ENCODE measurements around the gene FLOT1. TPM values are rescaled to one million over a fixed set of nuclear protein-coding genes. Genes with fewer than 3 reads are reported as not detected.

FLOT1 gene
- total RNA-seq, 4 donors from 2014 or later, result 46.7 to 88.8 (median 64.4) TPM

DNA sequence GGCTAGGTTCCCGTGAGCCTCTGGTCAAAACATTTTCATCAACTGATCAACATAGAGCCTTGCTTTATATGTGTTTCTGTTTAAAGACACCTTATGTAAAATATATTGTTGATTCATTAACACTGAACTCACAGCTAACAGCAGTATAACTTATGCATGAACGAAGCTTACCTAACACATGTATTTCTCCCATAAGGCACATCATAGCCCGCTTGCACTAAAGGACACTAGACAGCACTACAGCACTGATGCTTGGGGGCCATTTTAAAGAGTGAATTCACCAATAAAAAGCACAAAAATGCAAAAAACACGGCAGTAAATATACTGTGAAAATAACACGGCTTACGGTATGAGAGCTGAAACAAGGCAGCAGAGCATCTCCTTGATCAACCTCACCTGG lies 4.0 kb downstream of the FLOT1 start:
- H3K4me3 ChIP-seq, result no peak overlapping the region
- no peak for DNase-seq
- peak overlapping the region in 1 of 4 donors; percentile 21 for H3K27ac ChIP-seq
- intact Hi-C loops (cut with DNase I), result no loop called here
- no peaks in the 10 kb centered on the region for H3K27me3 ChIP-seq
- WGBS, 2 donors, result 77 to 80% methylated on average over 6 of the region's 6 CpGs
- TF ChIP-seq, protein P1, sequence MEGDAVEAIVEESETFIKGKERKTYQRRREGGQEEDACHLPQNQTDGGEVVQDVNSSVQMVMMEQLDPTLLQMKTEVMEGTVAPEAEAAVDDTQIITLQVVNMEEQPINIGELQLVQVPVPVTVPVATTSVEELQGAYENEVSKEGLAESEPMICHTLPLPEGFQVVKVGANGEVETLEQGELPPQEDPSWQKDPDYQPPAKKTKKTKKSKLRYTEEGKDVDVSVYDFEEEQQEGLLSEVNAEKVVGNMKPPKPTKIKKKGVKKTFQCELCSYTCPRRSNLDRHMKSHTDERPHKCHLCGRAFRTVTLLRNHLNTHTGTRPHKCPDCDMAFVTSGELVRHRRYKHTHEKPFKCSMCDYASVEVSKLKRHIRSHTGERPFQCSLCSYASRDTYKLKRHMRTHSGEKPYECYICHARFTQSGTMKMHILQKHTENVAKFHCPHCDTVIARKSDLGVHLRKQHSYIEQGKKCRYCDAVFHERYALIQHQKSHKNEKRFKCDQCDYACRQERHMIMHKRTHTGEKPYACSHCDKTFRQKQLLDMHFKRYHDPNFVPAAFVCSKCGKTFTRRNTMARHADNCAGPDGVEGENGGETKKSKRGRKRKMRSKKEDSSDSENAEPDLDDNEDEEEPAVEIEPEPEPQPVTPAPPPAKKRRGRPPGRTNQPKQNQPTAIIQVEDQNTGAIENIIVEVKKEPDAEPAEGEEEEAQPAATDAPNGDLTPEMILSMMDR (IDR thresholded peaks at IDR 0.05), result no peak
- H3K36me3 ChIP-seq, result peaks cover 8 to 76% (median 33%) of the 10 kb centered on the region in 3 donors
- H3K4me1 ChIP-seq, result peaks cover 14 to 77% (median 33%) of the 10 kb centered on the region in 3 donors
- H3K9me3 ChIP-seq, result no peaks in the 10 kb centered on the region

DNA sequence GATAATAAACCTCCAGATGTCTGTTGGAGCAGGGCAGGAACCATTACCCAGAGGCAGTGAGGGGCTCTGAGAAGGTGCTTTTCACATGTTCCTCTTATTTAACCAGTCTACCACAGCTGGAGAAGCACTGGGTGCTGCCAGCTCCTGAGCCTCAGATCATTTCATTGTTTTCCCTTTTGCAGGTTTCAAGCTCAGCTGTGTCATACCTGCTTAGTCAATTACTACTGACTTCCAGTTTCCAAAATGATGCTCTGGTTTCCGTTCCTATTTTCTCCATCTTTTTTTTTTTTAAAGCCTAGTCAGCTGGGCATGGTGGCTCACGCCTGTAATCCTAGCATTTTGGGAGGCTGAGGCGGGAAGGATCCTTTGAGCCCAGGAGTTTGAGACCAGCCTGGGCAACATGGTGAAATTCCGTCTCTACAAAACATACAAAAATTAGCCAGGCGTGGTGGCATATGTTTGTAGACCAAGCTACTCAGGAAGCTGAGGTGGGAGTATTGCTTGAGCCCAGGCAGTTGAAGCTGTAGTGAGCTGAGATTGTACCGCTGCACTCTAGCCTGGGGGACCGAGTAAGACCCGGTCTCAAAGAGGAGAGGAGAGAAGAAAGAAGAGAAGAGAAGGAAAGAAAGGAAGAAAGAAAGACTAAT lies 6.7 kb downstream of the FLOT1 start:
- WGBS, 2 donors, result 70 to 87% methylated on average over 7 of the region's 8 CpGs
- no peak for TF ChIP-seq POLR2A (IDR thresholded peaks at IDR 0.05)
- TF ChIP-seq, protein P1 (IDR thresholded peaks at IDR 0.05), result no peak
- Histone ChIP-seq H3K27me3 (no peaks in the 10 kb centered on the region), H3K9me3 (no peaks in the 10 kb centered on the region), H3K36me3 (peaks cover 8 to 98% (median 33%) of the 10 kb centered on the region in 3 donors), H3K4me3 (no peak overlapping the region), H3K27ac (no peak overlapping the region), H3K4me1 (peaks cover 4 to 64% (median 23%) of the 10 kb centered on the region in 3 donors)
- intact Hi-C loops (cut with DNase I), result no loop called here
- DNase-seq, result no peak

DNA sequence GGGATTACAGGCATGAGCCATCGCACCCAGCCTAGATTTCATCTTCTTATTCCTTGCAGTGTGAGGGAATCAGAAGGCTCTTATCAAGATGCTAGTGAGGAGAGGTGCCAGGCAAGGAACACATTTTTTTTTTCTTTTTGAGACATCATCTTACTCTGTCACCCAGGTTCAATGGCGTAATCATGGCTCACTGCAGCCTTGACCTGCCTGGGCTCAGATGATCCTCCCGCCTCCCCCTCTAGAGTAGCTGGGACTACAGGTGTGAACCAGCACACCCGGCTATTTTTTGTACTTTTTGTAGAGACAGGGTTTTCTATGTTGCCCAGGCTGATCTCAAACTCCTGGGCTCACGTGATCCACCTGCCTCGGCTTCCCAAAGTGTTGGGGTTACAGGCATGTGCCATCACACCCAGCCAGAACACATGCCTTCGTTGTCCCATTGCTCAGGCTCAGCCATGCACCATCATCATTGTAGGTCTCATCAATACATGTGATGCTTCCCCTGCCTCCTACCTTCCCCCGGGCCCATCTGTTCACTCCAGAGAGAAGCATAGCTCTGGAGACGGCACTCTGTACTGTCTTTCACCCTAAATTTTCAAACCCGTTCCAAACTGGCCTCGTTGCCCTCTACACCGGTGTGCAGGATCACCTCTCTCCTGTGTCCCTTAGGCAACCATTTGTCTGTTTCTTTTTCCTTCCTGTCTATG lies 10.1 kb downstream of the FLOT1 start:
- H3K27ac ChIP-seq, result no peak overlapping the region
- TF ChIP-seq, protein P1 (IDR thresholded peaks at IDR 0.05), result no peak
- no peak for TF ChIP-seq POLR2A (IDR thresholded peaks at IDR 0.05)
- WGBS, 2 donors, result 88 to 91% methylated on average over 11 to 12 of the region's 12 CpGs
- H3K4me3 ChIP-seq, result no peak overlapping the region
- no peak for DNase-seq
- H3K4me1 ChIP-seq, result peaks cover 0 to 46% (median 10%) of the 10 kb centered on the region in 3 donors
- H3K36me3 ChIP-seq, result peaks cover 15 to 98% (median 39%) of the 10 kb centered on the region in 3 donors
- H3K9me3 ChIP-seq, result no peaks in the 10 kb centered on the region
- H3K27me3 ChIP-seq, result no peaks in the 10 kb centered on the region
- intact Hi-C loops (cut with DNase I), result no loop called here

DNA sequence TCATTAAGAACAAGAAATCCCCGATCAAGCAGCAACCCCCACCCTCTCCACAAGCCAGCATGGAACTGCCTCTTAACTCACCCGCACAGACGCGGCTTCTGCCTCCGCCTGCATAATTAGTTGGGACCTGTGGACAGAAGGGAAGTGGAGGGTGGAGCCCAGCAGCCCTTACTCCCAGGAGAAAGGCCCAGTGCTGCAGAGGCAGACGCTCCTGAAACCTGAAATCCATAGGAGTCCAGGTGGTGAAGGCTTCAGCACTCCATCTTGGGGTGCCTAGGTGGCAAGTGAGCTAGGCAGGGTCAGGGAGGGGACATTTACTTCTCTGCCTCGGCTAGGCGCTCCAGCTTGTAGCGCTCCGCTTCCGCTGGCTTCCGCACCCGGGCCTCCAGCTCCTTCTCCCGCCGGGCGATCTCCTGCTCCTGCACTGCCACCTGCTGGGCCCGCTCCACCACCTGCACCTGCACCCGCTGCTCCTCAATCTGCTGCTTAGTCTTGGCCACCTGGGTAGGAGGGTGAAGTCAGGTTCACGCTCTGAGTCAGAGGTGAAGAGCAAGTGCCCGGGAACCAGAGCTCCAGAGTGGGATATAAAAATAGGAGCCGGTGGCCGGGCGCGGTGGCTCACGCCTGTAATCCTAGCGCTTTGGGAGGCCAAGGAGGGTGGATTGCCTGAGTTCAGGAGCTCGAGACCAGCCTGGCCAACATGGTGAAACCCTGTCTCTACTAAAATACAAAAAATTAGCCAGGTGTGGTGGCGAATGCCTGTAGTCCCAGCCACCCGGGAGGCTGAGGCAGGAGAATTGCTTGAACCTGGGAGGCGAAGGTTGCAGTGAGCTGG lies 11.7 kb downstream of the FLOT1 start:
- intact Hi-C loops (cut with DNase I), result no loop called here
- Histone ChIP-seq H3K27me3 (no peaks in the 10 kb centered on the region), H3K9me3 (no peaks in the 10 kb centered on the region), H3K36me3 (peaks cover 12 to 98% (median 41%) of the 10 kb centered on the region in 3 donors), H3K27ac (peak overlapping the region; percentile 32 to 64 (median 54)), H3K4me1 (peaks cover 0 to 44% (median 5%) of the 10 kb centered on the region in 3 donors), H3K4me3 (peak overlapping the region in 2 of 4 donors; percentile 13 to 44)
- DNase-seq, result no peak
- no peak for TF ChIP-seq POLR2A (IDR thresholded peaks at IDR 0.05)
- TF ChIP-seq, protein P1 (IDR thresholded peaks at IDR 0.05), result peak; percentile 48 to 93 (median 85)
- 22 to 51% methylated on average over 9 to 13 of the region's 30 CpGs for WGBS, 2 donors

Data from esophagus squamous epithelium (tissue), 5 donors.